Astrocyte of the hippocampus (primary cell): ENCODE results near the gene MRPL19.
"Not testable (repeated sequence)": the region's sequence is repeated elsewhere in the genome, so short reads cannot be mapped to it uniquely, and the experiment has no call there.

ENCODE experiments used
- DNase-seq: peaks from one replicate; pipeline ENCODE4 v3.0.0; 2011; ENCODE audit warnings: low read depth, low spot score

The MRPL19 gene

GRCh38 chr2:75667884-75668283, 21.3 kb downstream of the MRPL19 start:
- DNase-seq, result peak; percentile 36

DNA sequence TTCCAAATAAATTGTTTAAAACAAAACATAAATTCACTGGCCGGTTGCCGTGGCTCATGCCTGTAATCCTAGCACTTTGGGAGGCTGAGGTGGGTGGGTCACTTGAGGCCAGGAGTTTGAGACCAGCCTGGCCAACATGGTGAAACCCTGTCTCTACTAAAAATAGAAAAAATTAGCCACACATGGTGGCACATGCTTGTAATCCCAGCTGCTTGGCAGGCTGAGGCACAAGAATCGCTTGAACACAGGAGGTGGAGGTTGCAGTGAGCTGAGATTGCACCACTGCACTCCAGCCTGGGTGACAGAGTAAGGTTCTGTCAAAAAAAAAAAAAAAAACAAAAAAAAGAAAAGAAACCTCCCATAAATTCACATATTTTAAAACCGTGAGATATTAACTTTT, 28.8 kb downstream of the MRPL19 start:
- DNase-seq, result not testable (repeated sequence)

DNA sequence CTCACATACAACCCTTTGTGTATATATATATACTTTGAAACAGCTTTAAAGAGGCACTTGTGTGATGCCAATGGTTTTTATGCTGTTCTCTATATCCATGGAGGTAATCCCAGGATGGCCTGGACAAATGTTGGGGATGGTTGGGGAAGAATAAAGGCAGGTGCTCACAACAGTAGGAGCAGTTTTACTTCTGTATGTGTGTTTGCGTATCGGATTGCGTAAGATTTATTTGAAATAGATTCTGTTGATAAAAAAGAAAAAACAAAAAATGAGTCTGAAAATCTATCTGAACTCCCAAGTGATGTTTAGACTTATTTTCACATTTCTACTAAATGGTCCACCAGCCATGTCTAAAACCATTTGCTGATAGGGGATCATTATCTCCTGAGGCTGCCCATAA, 29.3 kb downstream of the MRPL19 start:
- no peak for DNase-seq

DNA sequence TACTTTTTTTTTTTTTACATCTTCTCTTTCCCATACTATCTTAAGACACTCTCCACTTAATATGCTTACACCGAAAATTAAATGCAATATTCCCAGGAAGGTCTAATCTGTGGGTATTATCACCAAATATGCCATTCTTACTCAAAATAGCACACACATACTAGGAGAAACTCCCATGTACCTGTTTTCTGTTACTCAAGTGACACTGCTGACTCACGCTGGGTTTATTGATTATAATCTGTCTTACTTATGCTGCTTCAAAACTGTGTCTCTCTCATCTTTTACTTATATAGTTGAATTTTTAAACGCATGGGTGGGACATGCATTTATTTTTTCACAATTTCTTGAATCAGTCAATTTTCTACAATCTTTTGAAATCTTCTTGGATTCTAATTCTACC, 29.9 kb downstream of the MRPL19 start:
- no peak for DNase-seq

- no peak for DNase-seq
Measured at GRCh38 chr2:75679556-75679955, 33.0 kb downstream of the MRPL19 start.

DNA sequence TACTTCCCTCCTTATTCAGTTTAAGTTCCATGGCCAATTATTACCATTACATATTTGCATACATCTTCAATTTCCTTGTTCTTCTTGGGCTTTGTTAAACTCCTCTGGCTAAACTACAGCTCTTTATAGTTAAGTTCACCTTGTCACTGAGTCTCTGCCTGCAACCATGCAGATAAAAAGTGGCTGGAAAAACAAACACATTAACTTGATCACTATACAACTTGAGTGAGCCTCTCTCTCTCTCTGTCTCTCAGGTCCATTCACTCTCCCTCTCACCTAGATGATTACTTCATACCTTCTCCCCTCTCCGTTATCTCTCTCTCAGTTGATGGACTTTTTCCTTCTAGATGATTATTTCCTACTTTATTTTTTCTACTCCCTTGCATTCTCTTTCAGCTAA, 33.8 kb downstream of the MRPL19 start:
- DNase-seq, result no peak

DNA sequence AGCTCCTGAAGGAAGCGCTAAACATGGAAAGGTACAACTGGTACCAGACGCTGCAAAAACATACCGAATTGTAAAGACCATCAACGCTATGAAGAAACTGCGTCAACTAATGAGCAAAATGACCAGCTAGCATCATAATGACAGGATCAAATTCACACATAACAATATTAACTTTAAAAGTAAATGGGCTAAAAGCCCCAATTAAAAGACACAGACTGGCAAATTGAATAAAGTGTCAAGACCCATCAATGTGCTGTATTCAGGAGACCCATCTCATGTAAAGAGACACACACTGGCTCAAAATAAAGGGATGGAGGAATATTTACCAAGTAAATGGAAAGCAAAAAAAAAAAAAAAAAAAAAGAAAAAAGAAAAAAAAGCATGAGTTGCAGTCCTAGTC, 36.8 kb downstream of the MRPL19 start:
- DNase-seq, result not testable (repeated sequence)

DNA sequence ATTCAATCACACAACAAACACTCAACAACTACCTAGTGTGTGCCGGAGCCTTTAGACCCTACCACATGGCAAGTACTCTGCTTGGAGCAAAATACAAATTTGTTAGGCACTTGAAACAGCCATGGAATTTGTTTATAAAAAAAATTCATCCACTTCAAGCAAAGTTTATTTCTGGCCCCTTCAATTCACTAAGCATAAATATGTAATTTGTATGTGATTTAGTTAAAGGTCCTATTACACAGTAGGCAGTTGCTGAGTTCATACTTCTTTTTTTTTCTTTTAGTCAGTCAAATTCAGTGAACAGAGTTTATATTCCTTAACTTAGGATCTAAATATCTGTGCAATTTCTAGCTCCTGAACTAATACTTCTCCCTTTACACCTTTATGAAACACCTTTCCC, 41.6 kb downstream of the MRPL19 start:
- no peak for DNase-seq

DNA sequence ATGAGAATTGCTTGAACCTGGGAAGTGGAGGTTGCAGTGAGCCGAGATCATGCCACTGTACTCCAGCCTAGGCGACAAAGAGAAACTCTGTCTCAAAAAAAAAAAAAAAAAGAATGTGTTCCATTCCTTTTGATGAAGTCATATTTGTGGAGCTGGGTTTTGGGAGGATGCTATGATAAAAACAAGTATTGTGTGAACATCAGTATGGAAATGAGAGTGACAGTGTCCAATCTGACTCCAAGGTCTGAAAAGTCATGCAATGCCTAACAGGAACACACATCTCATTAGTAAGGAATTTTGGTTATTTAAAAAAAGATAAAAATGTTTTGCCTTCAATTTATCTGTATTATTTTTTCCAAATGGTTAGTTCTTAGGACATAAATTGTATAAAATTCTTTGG, 52.3 kb downstream of the MRPL19 start:
- peak; percentile 34 for DNase-seq

DNA sequence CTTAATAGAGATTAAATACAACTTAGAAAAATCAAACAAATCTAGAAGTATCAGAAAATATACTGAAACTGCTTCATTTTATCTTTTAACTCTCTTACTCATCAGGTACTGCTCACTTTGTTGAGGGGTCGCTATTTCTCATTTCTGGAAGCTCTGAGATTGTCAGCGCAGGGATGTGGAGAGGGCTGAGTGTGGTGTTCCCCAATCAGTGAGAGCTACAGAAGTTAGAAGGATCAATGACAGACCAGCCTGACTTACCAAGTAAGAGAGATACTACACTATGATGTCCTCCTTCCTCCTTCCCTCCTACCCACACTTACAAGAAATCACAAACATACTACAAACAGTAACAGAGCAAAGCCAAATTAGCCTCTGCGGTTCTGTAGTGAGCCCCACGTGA, 56.0 kb downstream of the MRPL19 start:
- no peak for DNase-seq

DNA sequence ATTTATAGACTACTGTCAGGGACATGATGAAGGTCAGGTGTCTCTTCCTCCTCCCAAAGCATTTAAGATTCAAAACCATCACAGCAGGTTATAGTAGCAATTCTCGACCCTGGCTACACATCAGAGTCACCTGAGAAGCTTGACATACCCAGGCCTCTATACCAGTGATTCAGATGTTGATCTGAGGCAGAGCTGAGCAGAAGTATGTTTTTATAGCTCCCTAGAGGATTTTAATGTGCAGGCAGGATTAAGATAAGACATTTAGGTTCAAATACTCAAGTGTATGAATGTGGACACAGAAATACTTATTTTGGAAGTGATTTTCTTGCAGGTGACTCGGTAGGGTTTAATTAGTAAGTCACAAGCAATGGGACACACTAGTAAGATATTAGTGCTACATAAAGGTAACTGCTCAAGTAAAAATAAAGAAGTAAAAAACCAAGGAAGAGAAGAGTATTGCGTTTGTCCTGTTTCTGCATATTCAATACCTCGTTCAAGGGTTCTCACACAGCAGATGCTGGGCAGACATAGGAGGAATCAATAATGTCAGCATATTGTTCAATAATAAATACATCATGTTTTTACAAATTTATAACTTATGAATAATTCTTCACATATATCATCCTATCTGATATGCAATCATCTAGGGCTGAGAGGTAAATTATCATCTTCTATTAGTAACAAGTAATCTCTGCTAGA, 57.2 kb downstream of the MRPL19 start:
- peak; percentile 31 for DNase-seq

DNA sequence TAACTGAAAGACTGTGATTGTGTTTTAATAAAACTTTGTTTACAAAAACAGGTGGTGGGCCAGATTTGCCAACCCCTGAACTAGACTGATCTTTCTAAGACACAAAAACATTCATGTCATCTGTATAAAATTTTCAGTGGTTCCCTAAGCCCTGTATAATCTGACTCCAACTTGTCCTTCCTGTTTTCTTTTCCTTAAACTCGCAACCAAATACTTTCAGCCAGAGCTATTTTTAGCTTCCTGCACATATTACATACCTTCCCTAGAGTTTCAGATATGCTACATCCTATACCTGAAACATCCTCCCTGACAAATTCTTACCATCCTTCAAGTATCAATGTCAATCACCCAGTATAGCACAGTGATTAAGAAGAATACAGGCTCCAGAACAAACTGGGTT, 59.3 kb downstream of the MRPL19 start:
- no peak for DNase-seq

- DNase-seq, result no peak
Measured at GRCh38 chr2:75707901-75708300, 61.3 kb downstream of the MRPL19 start.

DNA sequence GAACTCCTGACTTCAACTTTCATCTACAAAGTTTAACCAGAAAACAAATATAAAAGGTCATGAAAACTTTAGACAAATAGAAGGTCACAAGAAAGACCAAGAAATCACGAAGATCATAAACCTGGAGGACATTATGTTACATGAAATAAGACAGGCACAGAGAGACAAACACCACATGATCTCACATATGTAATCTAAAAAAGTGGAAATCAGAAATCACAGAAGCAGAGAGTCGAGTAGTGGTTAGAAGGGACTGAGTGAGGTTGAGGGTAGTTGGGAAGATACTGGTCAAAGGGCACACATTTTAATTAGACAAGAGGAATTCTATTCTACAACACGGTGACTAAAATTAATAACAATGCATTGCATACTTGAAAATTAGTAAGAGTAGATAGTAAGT, 62.7 kb downstream of the MRPL19 start:
- no peak for DNase-seq

GRCh38 chr2:75710220-75710576, 63.6 kb downstream of the MRPL19 start:
- no peak for DNase-seq

GRCh38 chr2:75710577-75711253, 64.1 kb downstream of the MRPL19 start, which contains the start of gene GCFC2:
GCFC2 (minus strand) TSS chr2:75710915; CDS start chr2:75710855, 60 bp downstream.
- DNase-seq, result peak; percentile 95

GRCh38 chr2:75711590-75711989, 65.0 kb downstream of the MRPL19 start:
- DNase-seq, result not testable (repeated sequence)

DNA sequence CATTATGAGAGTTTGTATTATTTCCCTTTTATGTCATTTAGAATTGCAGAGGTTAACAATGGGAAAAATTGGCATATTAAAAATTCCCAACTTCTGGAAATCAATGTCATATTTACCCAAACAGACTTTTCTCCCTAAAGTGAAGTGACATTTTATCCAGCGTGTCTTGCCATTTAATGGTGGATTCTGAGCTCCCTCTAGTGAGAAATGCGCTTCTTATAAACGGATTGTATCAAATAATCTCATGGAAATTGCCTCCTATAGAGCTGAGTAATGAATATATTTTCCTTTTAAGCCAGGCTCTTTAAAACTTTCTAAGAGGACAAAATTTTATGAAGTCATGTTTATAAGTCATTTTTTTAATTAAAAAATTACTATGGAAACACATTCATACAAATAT, 69.8 kb downstream of the MRPL19 start:
- DNase-seq, result no peak

- DNase-seq, result no peak
Measured at GRCh38 chr2:75719616-75720015, 73.0 kb downstream of the MRPL19 start.

DNA sequence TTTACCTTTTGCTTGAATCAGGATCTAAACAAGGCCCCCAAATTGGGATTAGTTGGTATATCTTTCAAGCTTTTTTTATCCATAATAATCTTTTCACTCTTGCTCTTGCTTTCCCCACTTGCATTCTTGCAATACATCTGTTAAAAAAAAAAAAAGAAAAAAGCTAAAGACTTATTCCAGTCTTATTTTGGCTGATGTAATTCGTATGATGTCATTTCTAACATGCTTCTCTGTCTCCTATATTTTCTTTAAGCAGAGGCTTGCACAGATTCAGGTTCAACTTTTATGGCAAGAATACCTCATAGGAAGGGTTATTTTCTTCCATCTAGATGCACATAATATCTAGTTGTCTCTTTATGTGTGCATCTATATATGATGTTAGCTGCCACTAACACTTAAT, 73.9 kb downstream of the MRPL19 start:
- DNase-seq, result no peak

- DNase-seq, result no peak
Measured at GRCh38 chr2:75722687-75723086, 76.1 kb downstream of the MRPL19 start.

- DNase-seq, result no peak
Measured at GRCh38 chr2:75728614-75729419, 82.2 kb downstream of the MRPL19 start.

DNA sequence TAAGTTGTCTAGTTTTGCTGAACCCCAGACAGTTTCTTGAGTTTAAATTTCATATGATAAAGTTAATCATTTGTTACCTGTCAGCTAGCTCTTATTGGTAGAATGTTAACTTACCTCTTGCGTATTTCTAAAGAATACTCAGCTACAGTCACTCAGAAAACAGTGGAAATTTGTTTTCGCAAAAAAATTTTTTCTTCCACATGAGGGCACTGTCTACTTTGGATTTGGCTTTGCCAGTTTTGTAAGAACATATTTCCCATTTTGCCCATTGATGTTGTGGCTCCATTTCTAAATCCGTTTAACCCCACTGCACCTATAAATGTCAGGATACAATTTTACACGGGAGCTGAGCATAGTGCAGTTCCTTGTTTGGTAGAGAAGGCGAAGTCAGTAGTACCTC, 83.3 kb downstream of the MRPL19 start:
- DNase-seq, result peak; percentile 35
